ENCODE data around the gene KIF5C.

KIF5C gene

GRCh38 chr2:148917431-148917830, 42.4 kb downstream of the KIF5C start:
- DNase-seq: no peak
- in situ Hi-C loops (cut with HindIII; ENCODE audit: low pct_ligation_motif_present, low pct_unique_long_range_greater_than_20kb, low sequenced_read_pairs): no loop called here

DNA sequence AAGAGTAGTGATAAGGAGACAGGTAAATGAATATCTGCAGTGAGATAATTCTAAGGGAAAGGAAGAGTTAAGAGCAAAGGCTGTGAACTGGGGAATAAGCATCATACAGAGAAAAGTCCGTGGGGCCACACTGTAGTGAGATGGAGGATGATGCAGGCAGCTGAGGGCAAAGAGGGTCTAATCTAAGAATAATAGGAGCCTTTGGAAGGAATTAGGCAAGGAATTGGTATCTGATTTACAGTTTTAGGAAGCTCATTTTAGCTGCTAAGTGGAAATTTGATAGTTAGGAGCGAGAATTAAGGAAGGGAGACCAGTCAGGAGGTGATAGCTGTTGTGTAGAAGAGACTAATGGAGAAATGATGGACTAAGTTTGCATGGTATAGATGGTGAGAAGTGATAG, 43.5 kb downstream of the KIF5C start:
- no peak for DNase-seq
- in situ Hi-C loops (cut with HindIII; ENCODE audit: low pct_ligation_motif_present, low pct_unique_long_range_greater_than_20kb, low sequenced_read_pairs): no loop called here

GRCh38 chr2:148920559-148920958, 45.5 kb downstream of the KIF5C start:
- no peak for DNase-seq
- in situ Hi-C loops (cut with HindIII; ENCODE audit: low pct_ligation_motif_present, low pct_unique_long_range_greater_than_20kb, low sequenced_read_pairs): no loop called here

GRCh38 chr2:148922062-148922461, 47.0 kb downstream of the KIF5C start:
- in situ Hi-C loops (cut with HindIII; ENCODE audit: low pct_ligation_motif_present, low pct_unique_long_range_greater_than_20kb, low sequenced_read_pairs): no loop called here
- DNase-seq: no peak

GRCh38 chr2:148922776-148923475, 47.9 kb downstream of the KIF5C start:
- no peak for DNase-seq
- in situ Hi-C loops (cut with HindIII; ENCODE audit: low pct_ligation_motif_present, low pct_unique_long_range_greater_than_20kb, low sequenced_read_pairs): no loop called here

DNA sequence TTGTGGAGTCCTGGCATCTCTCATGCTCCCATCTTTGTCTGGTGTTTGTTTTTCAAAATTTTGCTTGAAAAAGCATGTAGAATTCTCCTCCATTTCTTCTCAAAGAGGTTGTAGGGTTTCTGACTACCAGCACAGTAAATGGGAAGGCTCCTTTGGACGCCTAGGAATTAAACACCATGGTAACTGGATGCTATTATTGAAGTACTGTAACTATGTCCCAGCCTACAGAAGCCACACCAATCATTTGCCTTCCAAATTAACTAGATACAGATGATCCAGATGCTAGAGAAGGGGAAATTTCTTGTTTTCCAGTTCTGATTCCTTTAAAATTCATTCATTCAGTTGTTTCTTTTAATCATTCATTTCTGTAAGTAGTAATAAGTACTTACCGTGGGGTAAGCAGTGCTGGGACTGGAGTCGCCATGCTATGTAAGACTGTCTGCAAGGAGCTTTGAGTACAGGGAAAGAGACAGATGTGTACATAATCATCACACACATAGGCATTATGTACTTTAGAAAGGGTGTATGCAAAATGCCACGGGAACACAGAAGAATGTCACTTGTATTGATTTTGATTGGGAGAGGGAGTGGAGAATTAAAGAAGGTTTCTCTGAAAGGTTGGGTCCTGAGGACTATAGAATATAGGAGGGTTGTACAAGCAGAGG, 49.6 kb downstream of the KIF5C start:
- DNase-seq: no peak
- in situ Hi-C loops (cut with HindIII; ENCODE audit: low pct_ligation_motif_present, low pct_unique_long_range_greater_than_20kb, low sequenced_read_pairs): no loop called here

- DNase-seq: peak; percentile 23
- in situ Hi-C loops (cut with HindIII; ENCODE audit: low pct_ligation_motif_present, low pct_unique_long_range_greater_than_20kb, low sequenced_read_pairs): no loop called here
Measured at GRCh38 chr2:148926291-148926961, 51.4 kb downstream of the KIF5C start.

- in situ Hi-C loops (cut with HindIII; ENCODE audit: low pct_ligation_motif_present, low pct_unique_long_range_greater_than_20kb, low sequenced_read_pairs): no loop called here
- DNase-seq: no peak
Measured at GRCh38 chr2:148926981-148927401, 52.0 kb downstream of the KIF5C start.

- in situ Hi-C loops (cut with HindIII; ENCODE audit: low pct_ligation_motif_present, low pct_unique_long_range_greater_than_20kb, low sequenced_read_pairs): no loop called here
- no peak for DNase-seq
Measured at GRCh38 chr2:148928395-148928794, 53.4 kb downstream of the KIF5C start.

DNA sequence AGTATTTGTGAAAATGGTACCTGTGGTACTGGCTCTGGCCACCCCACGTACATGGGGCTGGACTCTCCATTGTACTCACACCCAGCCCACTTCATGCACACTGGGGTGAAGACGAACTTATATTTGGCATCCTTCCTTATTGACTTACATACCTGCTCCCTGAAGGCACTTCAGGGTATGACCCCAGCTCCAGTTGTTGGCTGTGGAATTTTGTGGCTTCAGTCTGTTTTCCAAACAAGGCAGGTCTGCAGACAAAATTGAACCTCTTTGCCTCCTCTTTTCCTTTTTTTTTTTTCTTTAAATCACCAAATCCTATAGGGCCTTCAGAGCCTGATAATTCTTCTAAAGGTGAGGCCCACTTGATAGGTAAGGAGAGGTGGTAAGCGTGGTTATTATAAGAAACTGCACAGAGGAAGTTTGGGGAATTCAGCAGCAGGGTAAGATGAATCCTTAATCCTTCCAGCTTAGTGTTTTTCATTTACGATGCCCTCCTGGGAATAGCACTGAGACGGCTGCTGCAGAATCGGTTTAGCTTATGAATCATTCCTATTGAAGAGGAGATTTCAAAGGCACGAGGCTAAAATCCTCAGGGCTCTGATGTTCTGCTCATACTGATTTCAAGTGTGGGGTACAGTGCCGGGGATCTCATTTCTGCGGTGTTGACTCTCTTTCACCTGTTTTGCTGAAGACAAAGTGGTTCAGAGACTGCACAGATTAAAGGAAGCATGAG, 55.2 kb downstream of the KIF5C start:
- in situ Hi-C loops (cut with HindIII; ENCODE audit: low pct_ligation_motif_present, low pct_unique_long_range_greater_than_20kb, low sequenced_read_pairs): no loop called here
- DNase-seq: no peak

DNA sequence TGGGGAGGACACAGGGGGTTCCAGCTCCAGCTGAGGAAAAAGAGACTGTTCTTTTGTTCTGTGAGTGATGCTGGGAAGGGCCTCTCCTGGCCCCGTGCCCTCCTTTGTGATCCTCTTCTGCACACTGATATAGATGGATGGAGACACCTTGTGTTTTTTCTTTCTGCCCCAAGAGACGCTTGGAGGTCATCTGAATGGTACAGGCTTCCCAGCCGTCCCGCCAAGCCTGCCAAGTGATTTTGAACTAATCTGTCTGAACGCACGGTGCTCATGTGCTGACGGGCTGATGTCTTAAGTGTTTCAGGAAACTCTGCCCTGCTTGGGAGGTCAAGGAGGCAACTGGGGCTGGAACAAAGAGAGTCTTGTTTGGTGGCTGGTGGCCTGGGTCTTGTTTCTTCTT, 57.5 kb downstream of the KIF5C start:
- DNase-seq: no peak
- in situ Hi-C loops (cut with HindIII; ENCODE audit: low pct_ligation_motif_present, low pct_unique_long_range_greater_than_20kb, low sequenced_read_pairs): no loop called here

- in situ Hi-C loops (cut with HindIII; ENCODE audit: low pct_ligation_motif_present, low pct_unique_long_range_greater_than_20kb, low sequenced_read_pairs): no loop called here
Measured at GRCh38 chr2:148933456-148933855, 58.4 kb downstream of the KIF5C start.

GRCh38 chr2:148935791-148936190, 60.8 kb downstream of the KIF5C start:
- no peak for DNase-seq
- in situ Hi-C loops (cut with HindIII; ENCODE audit: low pct_ligation_motif_present, low pct_unique_long_range_greater_than_20kb, low sequenced_read_pairs): no loop called here

More at GRCh38 chr2:148933456-148933855, 58.4 kb downstream of the KIF5C start:
- no peak for DNase-seq

GRCh38 chr2:148936857-148937450, 61.9 kb downstream of the KIF5C start:
- DNase-seq: no peak
- in situ Hi-C loops (cut with HindIII; ENCODE audit: low pct_ligation_motif_present, low pct_unique_long_range_greater_than_20kb, low sequenced_read_pairs): no loop called here

GRCh38 chr2:148939271-148939670, 64.2 kb downstream of the KIF5C start:
- in situ Hi-C loops (cut with HindIII; ENCODE audit: low pct_ligation_motif_present, low pct_unique_long_range_greater_than_20kb, low sequenced_read_pairs): no loop called here

GRCh38 chr2:148943097-148943496, 68.1 kb downstream of the KIF5C start:
- in situ Hi-C loops (cut with HindIII; ENCODE audit: low pct_ligation_motif_present, low pct_unique_long_range_greater_than_20kb, low sequenced_read_pairs): no loop called here
- DNase-seq: no peak

More at GRCh38 chr2:148939271-148939670, 64.2 kb downstream of the KIF5C start:
- DNase-seq: no peak

- no peak for DNase-seq
- in situ Hi-C loops (cut with HindIII; ENCODE audit: low pct_ligation_motif_present, low pct_unique_long_range_greater_than_20kb, low sequenced_read_pairs): no loop called here
Measured at GRCh38 chr2:148944536-148944935, 69.5 kb downstream of the KIF5C start.

DNA sequence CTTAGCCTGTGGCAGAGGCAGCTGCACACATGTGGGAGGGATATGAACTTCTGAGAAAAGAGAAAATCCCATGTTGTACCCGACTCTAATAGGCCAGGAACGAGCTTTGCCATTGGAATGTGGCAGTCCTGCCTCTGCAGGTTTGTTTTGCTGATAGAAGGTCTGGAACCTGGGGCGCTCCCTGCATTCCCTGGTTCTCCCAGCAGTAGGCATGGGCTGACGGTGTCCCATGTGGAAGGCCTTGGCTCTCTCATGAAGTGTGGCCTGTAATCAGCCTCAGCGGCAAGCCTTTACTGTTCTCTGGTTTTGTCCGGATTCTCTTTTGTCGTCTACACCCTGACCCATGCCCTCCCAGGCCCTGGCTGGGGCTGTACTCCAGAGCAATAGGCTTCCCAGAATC, 72.3 kb downstream of the KIF5C start:
- no peak for DNase-seq
- in situ Hi-C loops (cut with HindIII; ENCODE audit: low pct_ligation_motif_present, low pct_unique_long_range_greater_than_20kb, low sequenced_read_pairs): no loop called here

DNA sequence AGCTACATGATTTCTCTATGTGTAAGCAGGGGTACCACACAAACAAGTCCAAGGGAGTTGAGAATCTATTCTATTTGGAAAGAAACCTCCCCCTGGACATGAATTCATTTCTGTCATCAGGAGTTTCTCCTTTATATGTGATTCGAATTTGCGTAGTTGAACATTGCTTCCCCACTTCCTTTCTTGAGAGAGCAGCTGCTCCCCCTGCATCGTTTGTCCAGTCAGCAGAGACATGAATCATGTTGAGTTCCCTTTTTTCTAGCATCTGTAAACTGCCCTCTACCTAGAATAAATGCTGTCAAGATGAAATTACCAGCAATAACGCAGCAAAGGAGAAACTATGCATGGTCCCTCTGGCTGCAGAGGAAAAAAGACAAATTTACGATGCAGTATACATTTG, 73.8 kb downstream of the KIF5C start:
- in situ Hi-C loops (cut with HindIII; ENCODE audit: low pct_ligation_motif_present, low pct_unique_long_range_greater_than_20kb, low sequenced_read_pairs): no loop called here
- DNase-seq: no peak

All from ACHN (cell line).